Sigmoid colon (tissue), 7 donors: ENCODE data around the gene SIAH2. TPM values are rescaled to one million over a fixed set of nuclear protein-coding genes. Genes with fewer than 3 reads are reported as not detected.

Source experiments
- DNase-seq: peaks from one replicate; pipeline ENCODE4 v3.0.0-alpha.2; 2019
- H3K27ac ChIP-seq, 4 donors: fragments of 200-600 bp; sonication (generic); one replicate each; pipeline ENCODE4 v1.5.1; 2016 to 2019; ENCODE audit warnings: mild to moderate bottlenecking in 1 of 4
- H3K27me3 ChIP-seq, 3 donors: fragments of 200-600 bp; sonication (generic); one replicate each; pipeline ENCODE4 v1.5.1; 2019; ENCODE audit warnings: mild to moderate bottlenecking in 1 of 3
- H3K36me3 ChIP-seq, 4 donors: fragments of 200-600 bp; sonication (generic); one replicate each; pipeline ENCODE4 v1.5.1; 2016 to 2019
- H3K4me1 ChIP-seq, 4 donors: fragments of 200-600 bp; sonication (generic); one replicate each; pipeline ENCODE4 v1.5.1; 2017 to 2019
- H3K4me3 ChIP-seq, 4 donors: fragments of 200-600 bp; sonication (generic); one replicate each; pipeline ENCODE4 v1.5.1; 2017 to 2019; ENCODE audit warnings: mild to moderate bottlenecking in 2 of 4, moderate library complexity in 1 of 4
- H3K9me3 ChIP-seq, 4 donors: fragments of 200-600 bp in 3 of 4; sonication (generic) in 3 of 4; one replicate each; pipeline versions ENCODE4 v1.5.1 to v1.6.1; 2013 to 2019
- CTCF ChIP-seq, 4 experiments: fragments of 450-650 bp in 3 of 4; fragments of 200-600 bp in 1 of 4; IDR thresholded peaks; one replicate each; pipeline ENCODE4 v1.5.1; 2016 to 2019; ENCODE audit warnings: antibody characterized with exemption in 4 of 4, mild to moderate bottlenecking in 3 of 4, moderate library complexity in 2 of 4
- EP300 ChIP-seq, 4 donors: sonication (generic); formaldehyde crosslinking; IDR thresholded peaks; one replicate each; pipeline ENCODE4 v1.6.1; 2017; ENCODE audit warnings: antibody characterized with exemption in 4 of 4
- POLR2A ChIP-seq, 2 donors: fragments of 450-650 bp; IDR thresholded peaks; one replicate each; pipeline ENCODE4 v1.6.1; 2016; ENCODE audit warnings: antibody characterized with exemption in 2 of 2, mild to moderate bottlenecking in 2 of 2, moderate library complexity in 2 of 2
- POLR2AphosphoS5 ChIP-seq, 4 donors: sonication (generic); formaldehyde crosslinking; IDR thresholded peaks; one replicate each; pipeline ENCODE4 v1.6.1; 2017; ENCODE audit warnings: antibody characterized with exemption in 4 of 4
- WGBS, 2 donors: extraction: QIAGEN DNeasy Blood & Tissue Kit; methylation state at CpG; one replicate each; pipeline ENCODE4 v1.1.7; 2013; 5-methylcytosine and 5-hydroxymethylcytosine counted together
- intact Hi-C: fragments of 100-400 bp; cut with DNase I; formaldehyde crosslinking; loops from one replicate; pipeline ENCODE4 v1.15.1; 2023
- polyA plus RNA-seq, 3 donors: library from polyadenylated mRNA; stranded (reverse); fragments of 200-250 nt; gene quantifications; one replicate each; pipeline ENCODE4 v1.2.3, GENCODE V29; 2013
- total RNA-seq, 4 donors: library from RNA; depleted of rRNA; stranded (reverse); fragments of >200 nt; gene quantifications; one replicate each; pipeline ENCODE4 v1.1.0, GENCODE V29; 2016
- donor health status: healthy with polysubstance abuse.
- donor health status: Bipolar disorder and iron deficiency.
- donor health status: healthy.

The SIAH2 gene
- total and polyA plus RNA-seq, 7 donors, result 12.0 to 35.0 (median 21.2) TPM

- intact Hi-C loops, result no loop called here
Observed at GRCh38 chr3:150745832-150746231, 17.1 kb downstream of the SIAH2 start.

GRCh38 chr3:150744919-150745211 is 18.1 kb downstream of the SIAH2 start:
- Histone ChIP-seq H3K9me3 (no peaks in the 10 kb centered on the region), H3K27ac (no peak overlapping the region), H3K36me3 (peaks cover 0 to 20% (median 2%) of the 10 kb centered on the region in 4 donors), H3K4me3 (no peak overlapping the region), H3K4me1 (peaks cover 0 to 53% (median 47%) of the 10 kb centered on the region in 4 donors), H3K27me3 (no peaks in the 10 kb centered on the region)
- no peak for DNase-seq
- 13 to 48% methylated on average over 1 of the region's 1 CpG for WGBS, 2 donors
- intact Hi-C loops, result no loop called here
- TF ChIP-seq CTCF (IDR thresholded peaks at IDR 0.05) (no peak), POLR2A (IDR thresholded peaks at IDR 0.05) (no peak), EP300 (IDR thresholded peaks at IDR 0.05) (no peak), POLR2AphosphoS5 (IDR thresholded peaks at IDR 0.05) (no peak)

More at GRCh38 chr3:150745832-150746231, 17.1 kb downstream of the SIAH2 start:
- no peak for TF ChIP-seq EP300 (IDR thresholded peaks at IDR 0.05)
- TF ChIP-seq CTCF (IDR thresholded peaks at IDR 0.05), result no peak
- TF ChIP-seq POLR2AphosphoS5 (IDR thresholded peaks at IDR 0.05), result no peak
- TF ChIP-seq POLR2A (IDR thresholded peaks at IDR 0.05), result no peak
- H3K36me3 ChIP-seq, result peaks cover 0 to 17% (median under 1%) of the 10 kb centered on the region in 4 donors
- H3K27ac ChIP-seq, result no peak overlapping the region
- no peak overlapping the region for H3K4me3 ChIP-seq
- peaks cover 0 to 55% (median 49%) of the 10 kb centered on the region in 4 donors for H3K4me1 ChIP-seq
- H3K27me3 ChIP-seq, result no peaks in the 10 kb centered on the region
- H3K9me3 ChIP-seq, result no peaks in the 10 kb centered on the region
- WGBS, 2 donors, result 99% methylated on average over 3 of the region's 3 CpGs
- no peak for DNase-seq

GRCh38 chr3:150744041-150744918 is 18.7 kb downstream of the SIAH2 start:
- Histone ChIP-seq H3K36me3 (peaks cover 0 to 20% (median 2%) of the 10 kb centered on the region in 4 donors), H3K4me1 (peaks cover 0 to 53% (median 43%) of the 10 kb centered on the region in 4 donors), H3K27ac (peak overlapping the region in 1 of 4 donors; percentile 0), H3K27me3 (no peaks in the 10 kb centered on the region), H3K9me3 (no peaks in the 10 kb centered on the region), H3K4me3 (no peak overlapping the region)
- intact Hi-C loops, result no loop called here
- 52 to 70% methylated on average over 8 of the region's 8 CpGs for WGBS, 2 donors
- DNase-seq, result no peak
- no peak for TF ChIP-seq POLR2A (IDR thresholded peaks at IDR 0.05)
- TF ChIP-seq CTCF (IDR thresholded peaks at IDR 0.05), result no peak
- no peak for TF ChIP-seq EP300 (IDR thresholded peaks at IDR 0.05)
- no peak for TF ChIP-seq POLR2AphosphoS5 (IDR thresholded peaks at IDR 0.05)

GRCh38 chr3:150743508-150743907 is 19.5 kb downstream of the SIAH2 start:
- DNase-seq, result no peak
- Histone ChIP-seq H3K9me3 (no peaks in the 10 kb centered on the region), H3K4me1 (peaks cover 0 to 46% (median 35%) of the 10 kb centered on the region in 4 donors), H3K27ac (peak overlapping the region in 1 of 4 donors; percentile 0), H3K27me3 (no peaks in the 10 kb centered on the region), H3K36me3 (peaks cover 0 to 20% (median 2%) of the 10 kb centered on the region in 4 donors), H3K4me3 (no peak overlapping the region)
- intact Hi-C loops, result no loop called here
- no peak for TF ChIP-seq POLR2AphosphoS5 (IDR thresholded peaks at IDR 0.05)
- TF ChIP-seq EP300 (IDR thresholded peaks at IDR 0.05), result no peak
- no peak for TF ChIP-seq POLR2A (IDR thresholded peaks at IDR 0.05)
- no peak for TF ChIP-seq CTCF (IDR thresholded peaks at IDR 0.05)
- 63 to 68% methylated on average over 2 of the region's 2 CpGs for WGBS, 2 donors
